ENCODE data around the gene XRCC1. TPM values are rescaled to one million over a fixed set of nuclear protein-coding genes. Genes with fewer than 3 reads are reported as not detected.
A peak's percentile ranks its signal among the peaks of the same experiment; 100 is the strongest.

The XRCC1 gene
- total RNA-seq, 3 donors from 2014 or later (not counting 1 experiment from before 2014, with no cell fraction given): 33.2 to 43.9 (median 40.7) TPM

DNA sequence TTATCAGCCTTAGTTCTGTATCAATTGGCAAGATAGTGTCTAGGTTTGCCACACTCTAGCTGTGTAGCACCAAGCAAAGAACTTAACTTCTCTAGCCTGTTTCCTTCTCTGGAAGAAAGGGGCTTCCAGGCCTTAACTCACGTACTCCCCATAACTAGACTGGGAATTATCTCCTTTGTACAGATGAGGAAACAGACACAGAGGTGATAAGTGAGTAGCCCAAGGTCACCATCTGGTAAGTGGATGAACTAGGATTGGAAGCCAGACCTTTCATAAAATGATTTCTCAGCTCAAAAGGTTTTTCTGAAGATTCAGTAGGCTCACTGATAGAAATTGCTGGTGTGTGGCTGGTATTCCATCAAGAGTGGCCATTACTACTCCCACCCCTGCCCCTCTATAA is 41.0 kb upstream of the XRCC1 start:
- H3K9me3 ChIP-seq (ENCODE audit: control insufficient read depth, insufficient read depth, low read length): no peaks in the 10 kb centered on the region
- H3K4me1 ChIP-seq (ENCODE audit: control insufficient read depth, insufficient read depth, low read length): peaks cover 18% of the 10 kb centered on the region
- no peak overlapping the region for H3K27ac ChIP-seq (ENCODE audit: low read length)
- Mint-ChIP-seq H3K4me1 (peaks cover 46 to 75% of the 10 kb centered on the region in 2 donors), H3K9me3 (no peaks in the 10 kb centered on the region), H3K27me3 (ENCODE audit: low read depth in 2 of 2) (no peaks in the 10 kb centered on the region), H3K4me3 (no peak overlapping the region), H3K36me3 (no peaks in the 10 kb centered on the region), H3K27ac (peak overlapping the region; percentile 35 to 72)
- no CpG with 5 or more reads among the region's 1 CpG for WGBS (ENCODE audit: insufficient coverage)
- TF ChIP-seq, protein P1, sequence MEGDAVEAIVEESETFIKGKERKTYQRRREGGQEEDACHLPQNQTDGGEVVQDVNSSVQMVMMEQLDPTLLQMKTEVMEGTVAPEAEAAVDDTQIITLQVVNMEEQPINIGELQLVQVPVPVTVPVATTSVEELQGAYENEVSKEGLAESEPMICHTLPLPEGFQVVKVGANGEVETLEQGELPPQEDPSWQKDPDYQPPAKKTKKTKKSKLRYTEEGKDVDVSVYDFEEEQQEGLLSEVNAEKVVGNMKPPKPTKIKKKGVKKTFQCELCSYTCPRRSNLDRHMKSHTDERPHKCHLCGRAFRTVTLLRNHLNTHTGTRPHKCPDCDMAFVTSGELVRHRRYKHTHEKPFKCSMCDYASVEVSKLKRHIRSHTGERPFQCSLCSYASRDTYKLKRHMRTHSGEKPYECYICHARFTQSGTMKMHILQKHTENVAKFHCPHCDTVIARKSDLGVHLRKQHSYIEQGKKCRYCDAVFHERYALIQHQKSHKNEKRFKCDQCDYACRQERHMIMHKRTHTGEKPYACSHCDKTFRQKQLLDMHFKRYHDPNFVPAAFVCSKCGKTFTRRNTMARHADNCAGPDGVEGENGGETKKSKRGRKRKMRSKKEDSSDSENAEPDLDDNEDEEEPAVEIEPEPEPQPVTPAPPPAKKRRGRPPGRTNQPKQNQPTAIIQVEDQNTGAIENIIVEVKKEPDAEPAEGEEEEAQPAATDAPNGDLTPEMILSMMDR (IDR thresholded peaks at IDR 0.05): no peak
- intact Hi-C loops (cut with micrococcal nuclease): no loop called here
- no peaks in the 10 kb centered on the region for H3K27me3 ChIP-seq (ENCODE audit: control insufficient read depth, insufficient read depth, low read length)
- ATAC-seq (no peak), DNase-seq (no peak)
- peaks cover 18% of the 10 kb centered on the region for H3K36me3 ChIP-seq (ENCODE audit: control insufficient read depth, insufficient read depth, low read length)
- no peak overlapping the region for H3K4me3 ChIP-seq (ENCODE audit: low read length)

DNA sequence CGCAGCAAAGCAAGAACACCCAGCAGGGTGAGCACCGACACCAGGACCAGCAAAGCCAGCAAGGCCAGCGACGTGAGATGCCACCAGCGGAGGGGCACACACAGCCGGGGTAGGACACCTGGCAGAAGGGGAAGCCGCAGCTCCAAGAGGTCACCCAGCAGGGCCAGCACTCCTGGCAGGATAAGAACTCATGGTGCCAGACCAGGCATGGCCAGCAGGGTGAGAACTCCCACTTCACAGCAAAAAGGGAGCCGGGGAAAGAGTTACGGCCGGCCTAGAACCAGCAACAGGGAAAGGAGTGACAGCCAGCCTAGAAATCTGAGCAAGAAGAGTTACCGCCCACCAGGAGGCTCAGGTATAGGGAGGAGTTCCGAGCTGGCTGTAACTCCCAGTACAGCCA is 37.0 kb upstream of the XRCC1 start:
- WGBS (ENCODE audit: insufficient coverage): 99% methylated on average over 12 of the region's 12 CpGs
- no peak overlapping the region for H3K27ac ChIP-seq (ENCODE audit: low read length)
- H3K36me3 ChIP-seq (ENCODE audit: control insufficient read depth, insufficient read depth, low read length): peaks cover 18% of the 10 kb centered on the region
- ATAC-seq (no peak), DNase-seq (no peak)
- TF ChIP-seq, protein P1 (IDR thresholded peaks at IDR 0.05): no peak
- Mint-ChIP-seq H3K9me3 (no peaks in the 10 kb centered on the region), H3K36me3 (no peaks in the 10 kb centered on the region), H3K27me3 (ENCODE audit: low read depth in 2 of 2) (no peaks in the 10 kb centered on the region), H3K4me1 (peaks cover 24 to 73% of the 10 kb centered on the region in 2 donors), H3K27ac (peak overlapping the region in 1 of 2 donors; percentile 5), H3K4me3 (no peak overlapping the region)
- no peaks in the 10 kb centered on the region for H3K4me1 ChIP-seq (ENCODE audit: control insufficient read depth, insufficient read depth, low read length)
- no peaks in the 10 kb centered on the region for H3K27me3 ChIP-seq (ENCODE audit: control insufficient read depth, insufficient read depth, low read length)
- H3K9me3 ChIP-seq (ENCODE audit: control insufficient read depth, insufficient read depth, low read length): no peaks in the 10 kb centered on the region
- H3K4me3 ChIP-seq (ENCODE audit: low read length): no peak overlapping the region
- intact Hi-C loops (cut with micrococcal nuclease): no loop called here

DNA sequence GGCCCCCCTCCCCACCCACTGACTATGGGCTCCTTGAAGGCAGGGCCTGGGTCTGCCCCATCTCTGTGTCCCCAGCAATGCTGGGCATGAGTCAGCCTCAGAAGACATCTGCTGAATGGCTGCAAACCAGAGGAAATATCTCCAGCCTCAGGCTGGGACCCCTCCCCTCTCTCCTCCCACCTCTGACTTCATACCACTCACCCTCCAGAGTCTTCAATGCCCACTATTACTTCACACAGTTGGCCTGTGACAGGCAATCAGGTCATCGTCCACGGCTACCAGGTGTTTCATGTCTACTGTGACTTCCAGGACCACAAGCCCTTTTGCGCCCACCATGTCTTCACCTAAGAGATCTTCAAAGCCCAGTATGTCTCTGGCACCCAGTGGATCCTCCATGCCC is 36.5 kb upstream of the XRCC1 start, which contains the start of gene SRRM5:
TSS of gene SRRM5 (plus strand) at position 301 of the 400 bp plus-strand sequence. CDS start at position 335, 34 bp downstream.
- H3K4me3 Mint-ChIP-seq: no peak within 1 kb of the TSS
- Histone ChIP-seq H3K4me1 (ENCODE audit: control insufficient read depth, insufficient read depth, low read length) (no peaks in the 10 kb centered on the region), H3K9me3 (ENCODE audit: control insufficient read depth, insufficient read depth, low read length) (no peaks in the 10 kb centered on the region), H3K27me3 (ENCODE audit: control insufficient read depth, insufficient read depth, low read length) (no peaks in the 10 kb centered on the region), H3K27ac (ENCODE audit: low read length) (no peak within 1 kb of the TSS), H3K36me3 (ENCODE audit: control insufficient read depth, insufficient read depth, low read length) (peaks cover 18% of the 10 kb centered on the region), H3K4me3 (ENCODE audit: low read length) (no peak within 1 kb of the TSS)
- DNase-seq (no peak), ATAC-seq (no peak)
- no peaks in the 10 kb centered on the region for H3K9me3 Mint-ChIP-seq
- WGBS (ENCODE audit: insufficient coverage): 98% methylated on average over 3 of the region's 3 CpGs
- H3K27ac Mint-ChIP-seq: peak within 1 kb of the TSS in 1 of 2 donors; percentile 52
- H3K4me1 Mint-ChIP-seq: peaks cover 24 to 73% of the 10 kb centered on the region in 2 donors
- intact Hi-C loops (cut with micrococcal nuclease): no loop called here
- H3K36me3 Mint-ChIP-seq: no peaks in the 10 kb centered on the region
- TF ChIP-seq, protein P1 (IDR thresholded peaks at IDR 0.05): no peak
- H3K27me3 Mint-ChIP-seq (ENCODE audit: low read depth in 2 of 2): no peaks in the 10 kb centered on the region

DNA sequence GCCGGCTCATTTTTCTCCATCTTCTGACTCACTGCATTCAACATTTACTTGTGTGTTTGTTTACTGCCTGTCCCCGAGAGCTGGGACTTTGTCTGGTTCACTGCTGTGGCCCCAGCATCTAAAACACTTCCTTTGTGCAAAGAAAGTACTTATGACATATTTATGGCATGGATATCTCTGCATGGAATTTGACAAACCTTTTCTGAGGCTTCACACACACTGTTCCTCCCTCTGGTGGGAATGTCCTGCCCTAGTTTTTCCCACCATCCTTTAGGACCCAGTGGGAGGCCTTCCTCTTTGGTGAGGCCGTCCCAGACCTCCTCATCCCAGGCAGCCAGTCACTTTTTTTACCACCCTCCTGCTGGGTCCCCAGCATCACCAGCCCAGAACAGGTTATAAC is 35.2 kb upstream of the XRCC1 start:
- intact Hi-C loops (cut with micrococcal nuclease): no loop called here
- WGBS (ENCODE audit: insufficient coverage): 88% methylated on average over 3 of the region's 3 CpGs
- TF ChIP-seq, protein P1 (IDR thresholded peaks at IDR 0.05): no peak
- Histone ChIP-seq H3K4me3 (ENCODE audit: low read length) (no peak overlapping the region), H3K27me3 (ENCODE audit: control insufficient read depth, insufficient read depth, low read length) (no peaks in the 10 kb centered on the region), H3K36me3 (ENCODE audit: control insufficient read depth, insufficient read depth, low read length) (peaks cover 20% of the 10 kb centered on the region), H3K9me3 (ENCODE audit: control insufficient read depth, insufficient read depth, low read length) (no peaks in the 10 kb centered on the region), H3K4me1 (ENCODE audit: control insufficient read depth, insufficient read depth, low read length) (no peaks in the 10 kb centered on the region), H3K27ac (ENCODE audit: low read length) (no peak overlapping the region)
- DNase-seq (no peak), ATAC-seq (no peak)
- Mint-ChIP-seq H3K27me3 (ENCODE audit: low read depth in 2 of 2) (no peaks in the 10 kb centered on the region), H3K36me3 (no peaks in the 10 kb centered on the region), H3K27ac (peak overlapping the region in 1 of 2 donors; percentile 52), H3K9me3 (no peaks in the 10 kb centered on the region), H3K4me3 (no peak overlapping the region), H3K4me1 (peaks cover 25 to 63% of the 10 kb centered on the region in 2 donors)
